GM12878 (cell line): ENCODE measurements around the gene VGF. TPM values are rescaled to one million over a fixed set of nuclear protein-coding genes. Genes with fewer than 3 reads are reported as not detected.

ENCODE experiments used
- ATAC-seq: fragments of 200-7000 bp; cut with Tn5 transposase; 3 replicates; pipeline ENCODE4 v1.9.1; 2020; ENCODE audit warnings: mild to moderate bottlenecking, moderate library complexity
- BruUV-seq: library from RNA; stranded (reverse); fragments of 400-500 nt; replicated peaks from 2 replicates; lab custom pipeline; 2021; lab: Mats Ljungman, UMichigan
- CTCF ChIA-PET: fragments of 300-600 bp; sonication (Branson Sonifier 250); formaldehyde crosslinking; extraction: SDS; loops from one replicate; lab custom pipeline; 2021; ENCODE audit warnings: inconsistent platforms; lab: Yijun Ruan, JAX
- POLR2A ChIA-PET: fragments of 350-600 bp; formaldehyde crosslinking; extraction: SDS; loops from one replicate; lab custom pipeline; 2021; ENCODE audit warnings: inconsistent platforms; lab: Charles Lee
- RAD21 ChIA-PET: fragments of 300-600 bp; sonication (Branson Sonifier 250); formaldehyde crosslinking; loops from one replicate; lab custom pipeline; 2023; ENCODE audit warnings: antibody characterized with exemption; ENCODE audit not compliant: unreplicated experiment; lab: Charles Lee
- SMC1A ChIA-PET: fragments of 300-600 bp; sonication (Branson Sonifier 250); formaldehyde crosslinking; loops from one replicate; lab custom pipeline; 2023; ENCODE audit not compliant: unreplicated experiment, uncharacterized antibody; lab: Charles Lee
- DNase-seq: peaks from one replicate; pipeline ENCODE4 v3.0.0-alpha.2; 2011; ENCODE audit warnings: low read depth, low spot score
- FAIRE-seq: peaks from 3 replicates; lab custom pipeline; 2011; peaks lifted over from hg19 to GRCh38; lab: Jason Lieb, UNC
- H2AFZ ChIP-seq: 2 replicates; pipeline ENCODE4 v1.6.0; 2011; ENCODE audit warnings: low read depth, low read length, control low read depth; ENCODE audit not compliant: control insufficient read depth
- H3K27ac ChIP-seq: 2 replicates; pipeline ENCODE4 v1.5.1; 2011; ENCODE audit warnings: control low read depth; ENCODE audit not compliant: control insufficient read depth, insufficient read depth
- H3K27me3 ChIP-seq, 2 experiments: replicated peaks in 1 of 2; 2 replicates each; pipeline versions ENCODE4 v1.6.0 to v1.6.1; 2011; ENCODE audit warnings: low read length in 1 of 2; ENCODE audit not compliant: control insufficient read depth in 2 of 2, insufficient read depth in 2 of 2
- H3K36me3 ChIP-seq, 2 experiments: 2 replicates each; pipeline ENCODE4 v1.5.1; 2011; ENCODE audit warnings: low read length in 1 of 2; ENCODE audit not compliant: control insufficient read depth in 2 of 2, insufficient read depth in 2 of 2
- H3K4me1 ChIP-seq: 2 replicates; pipeline ENCODE4 v1.6.1; 2011; ENCODE audit warnings: mild to moderate bottlenecking, low read length, moderate library complexity, mixed read lengths; ENCODE audit not compliant: control insufficient read depth, insufficient read depth
- H3K4me2 ChIP-seq: 2 replicates; pipeline ENCODE4 v1.6.0; 2011; ENCODE audit warnings: control low read depth; ENCODE audit not compliant: control insufficient read depth, insufficient read depth
- H3K4me3 ChIP-seq: fragments of 200-600 bp; sonication (generic); 2 replicates; pipeline ENCODE4 v1.5.1; 2016
- H3K79me2 ChIP-seq: 2 replicates; pipeline ENCODE4 v1.6.0; 2011; ENCODE audit warnings: low read length; ENCODE audit not compliant: control insufficient read depth, insufficient read depth
- H3K9ac ChIP-seq: 2 replicates; pipeline ENCODE4 v1.8.0; 2011; ENCODE audit warnings: low read length, control low read depth, mixed read lengths; ENCODE audit not compliant: control insufficient read depth, insufficient read depth
- H3K9me3 ChIP-seq: replicated peaks from 3 replicates; pipeline ENCODE4 v1.5.1; 2011; ENCODE audit warnings: mild to moderate bottlenecking, low read length; ENCODE audit not compliant: control insufficient read depth, insufficient read depth
- H4K20me1 ChIP-seq: 2 replicates; pipeline ENCODE4 v1.6.0; 2011; ENCODE audit not compliant: control insufficient read depth, insufficient read depth
- BCL3 ChIP-seq: IDR thresholded peaks from 2 replicates; pipeline ENCODE4 v1.6.1; 2011; ENCODE audit warnings: borderline replicate concordance, low read depth, mild to moderate bottlenecking, moderate library complexity, low read length; ENCODE audit not compliant: insufficient read depth, poor library complexity, severe bottlenecking
- CHD2 ChIP-seq: IDR thresholded peaks from 2 replicates; pipeline ENCODE4 v1.6.1; 2011; ENCODE audit warnings: low read depth, low read length, improper control_type of control experiment, borderline replicate concordance
- ELK1 ChIP-seq: IDR thresholded peaks from 2 replicates; pipeline ENCODE4 v1.6.1; 2012; ENCODE audit warnings: low read depth, low read length, improper control_type of control experiment
- GABPA ChIP-seq: IDR thresholded peaks from 2 replicates; pipeline ENCODE4 v1.6.1; 2014; ENCODE audit warnings: antibody characterized with exemption, low read depth, mild to moderate bottlenecking, inconsistent platforms
- RCOR1 ChIP-seq: conservative IDR thresholded peaks from 2 replicates; pipeline ENCODE4 v1.6.1; 2012; ENCODE audit warnings: low read depth, low read length, improper control_type of control experiment
- SREBF2 ChIP-seq: IDR thresholded peaks from 2 replicates; pipeline ENCODE4 v1.6.1; 2012; ENCODE audit warnings: mild to moderate bottlenecking, low read length
- YBX1 ChIP-seq: fragments of 450-650 bp; IDR thresholded peaks from 2 replicates; pipeline ENCODE4 v1.6.1; 2016; ENCODE audit warnings: antibody characterized with exemption
- ZNF687 ChIP-seq: fragments of 450-650 bp; IDR thresholded peaks from 2 replicates; pipeline ENCODE4 v1.6.1; 2017; ENCODE audit warnings: mild to moderate bottlenecking, moderate library complexity
- WGBS: methylation state at CpG from one replicate; pipeline ENCODE4 v1.1.6; 2016; ENCODE audit warnings: low lambda C conversion rate; ENCODE audit not compliant: insufficient replicate concordance, insufficient coverage; ENCODE audit errors: missing lambda C conversion rate; 5-methylcytosine and 5-hydroxymethylcytosine counted together
- in situ Hi-C: fragments of 300-500 bp; cut with MboI; formaldehyde crosslinking; loops from 9 replicates; pipeline ENCODE4 v1.14.3; 2018; ENCODE audit warnings: mixed read lengths
- intact Hi-C: fragments of 100-400 bp; cut with micrococcal nuclease; formaldehyde crosslinking; loops from one replicate; pipeline ENCODE4 v1.14.2; 2022; ENCODE audit not compliant: unreplicated experiment
- polyA plus RNA-seq, 11 experiments: library from polyadenylated mRNA; depleted of rRNA in 4 of 11; unstranded in 6 of 11; stranded (reverse) in 5 of 11; fragments of >200 nt; fragmentation: Nextera tagmentation in 4 of 11; fragmentation: Illumina TruSeq in 1 of 11; extraction: Ambion mirVana in 4 of 11; extraction: Trizol in 1 of 11; gene quantifications; 1 replicate in 1 of 11; 2 replicates in 10 of 11; pipeline versions ENCODE4 v1.2.1 to v1.2.3, GENCODE V29; 2011 to 2016; ENCODE audit warnings: inconsistent platforms in 2 of 11, missing spikeins in 2 of 11, low read depth in 1 of 11
- total RNA-seq, 4 experiments: library from RNA; depleted of rRNA in 3 of 4; stranded (reverse); fragments of >200 nt in 3 of 4; fragmentation: Illumina TruSeq in 1 of 4; extraction: Trizol in 1 of 4; gene quantifications; 2 replicates each; pipeline versions ENCODE4 v1.2.1 to v1.2.3, GENCODE V29; 2013 to 2021

The VGF gene
- total and polyA plus RNA-seq, 10 of the 15 experiments (the other 5 are each of a cell fraction or from before 2014, with no cell fraction given): 0.09 to 0.25 (median 0.17) TPM; not detected in 6

- DNase-seq (no peak), FAIRE-seq (no peak), ATAC-seq (no peak)
- intact Hi-C loops: no loop called here
- POLR2A ChIA-PET: interaction anchor here (0.6 kb wide), 1 partner anchor 93 kb away, joined by 3 read pairs; no protein-coding TSS in a partner anchor
- Histone ChIP-seq H3K4me3 (no peak overlapping the region), H3K4me1 (peaks cover 3% of the 10 kb centered on the region; the same call in 1 of the 2 replicates), H2AFZ (no peak overlapping the region), H3K9ac (no peak overlapping the region), H3K79me2 (peaks cover 6% of the 10 kb centered on the region), H3K27ac (no peak overlapping the region), H4K20me1 (no peaks in the 10 kb centered on the region), H3K9me3 (no peaks in the 10 kb centered on the region; the same call in 2 of the 3 replicates), H3K4me2 (no peak overlapping the region), H3K27me3 (peaks cover 3 to 7% of the 10 kb centered on the region in 2 experiments; a peak in 3 of 4 replicates), H3K36me3 (peaks cover 5 to 7% of the 10 kb centered on the region in 2 experiments)
- WGBS: 88% methylated on average over 25 of the region's 31 CpGs
- TF ChIP-seq BCL3 (peak; percentile 51), ZNF687 (no peak), SREBF2 (no peak), YBX1 (no peak), RCOR1 (no peak), CHD2 (no peak), GABPA (no peak), ELK1 (no peak)
- CTCF ChIA-PET: no interaction called here
- RAD21 ChIA-PET: interaction anchor here (0.7 kb wide), 1 partner anchor 1237 kb away, joined by 3 read pairs; no protein-coding TSS in a partner anchor
- no TSS peak for BruUV-seq
- in situ Hi-C loops: no loop called here
- SMC1A ChIA-PET: no interaction called here
Measured at GRCh38 chr7:101159696-101160674, 5.4 kb downstream of the VGF start.
